Type B pancreatic cell (in vitro differentiated cells): ENCODE results near the gene IGF2. TPM values are rescaled to one million over a fixed set of nuclear protein-coding genes. Genes with fewer than 3 reads are reported as not detected.
"Not testable (repeated sequence)": the region's sequence is repeated elsewhere in the genome, so short reads cannot be mapped to it uniquely, and the experiment has no call there.

Source experiments
- DNase-seq: peaks from one replicate; pipeline ENCODE4 v3.0.0; 2021; ENCODE audit warnings: mixed read lengths; ENCODE audit not compliant: unreplicated experiment; ENCODE audit errors: extremely low spot score
- H3K27ac Mint-ChIP-seq: 2 replicates; pipeline ENCODE4 v1.8.0; 2021; ENCODE audit warnings: mild to moderate bottlenecking, mixed read lengths
- H3K27me3 Mint-ChIP-seq: 2 replicates; pipeline ENCODE4 v1.8.0; 2021; ENCODE audit warnings: mixed read lengths
- H3K36me3 Mint-ChIP-seq: 2 replicates; pipeline ENCODE4 v1.8.0; 2021; ENCODE audit warnings: mixed read lengths
- H3K4me1 Mint-ChIP-seq: one replicate; pipeline ENCODE4 v1.8.0; 2021; ENCODE audit warnings: mixed read lengths; ENCODE audit not compliant: unreplicated experiment
- H3K4me3 Mint-ChIP-seq: 2 replicates; pipeline ENCODE4 v1.8.0; 2021; ENCODE audit warnings: mild to moderate bottlenecking, mixed read lengths
- H3K9me3 Mint-ChIP-seq: 2 replicates; pipeline ENCODE4 v1.8.0; 2021; ENCODE audit warnings: mixed read lengths
- CTCF ChIP-seq: fragments of 200-600 bp; sonication (generic); conservative IDR thresholded peaks from 2 replicates; pipeline ENCODE4 v1.5.0; 2021; ENCODE audit warnings: antibody characterized with exemption, mild to moderate bottlenecking
- total RNA-seq: library from RNA; stranded (reverse); gene quantifications from 2 replicates; pipeline ENCODE4 v1.2.1, GENCODE V29; 2021; ENCODE audit warnings: low replicate concordance

IGF2 gene
- total RNA-seq, 1 donor from 2014 or later = 2,350 TPM

- H3K4me1 Mint-ChIP-seq = peaks cover 8% of the 10 kb centered on the region
- TF ChIP-seq CTCF = no peak
- no peaks in the 10 kb centered on the region for H3K9me3 Mint-ChIP-seq
- H3K27ac Mint-ChIP-seq = peak overlapping the region; percentile 82
- peaks cover 14% of the 10 kb centered on the region for H3K36me3 Mint-ChIP-seq
- peak overlapping the region; percentile 39 for H3K4me3 Mint-ChIP-seq
- H3K27me3 Mint-ChIP-seq = peaks cover 22% of the 10 kb centered on the region
- DNase-seq = no peak
These were observed 9.9 kb downstream of the IGF2 start for GRCh38 chr11:2129308-2129698.

- Mint-ChIP-seq H3K4me1 (peaks cover 8% of the 10 kb centered on the region), H3K36me3 (peaks cover 14% of the 10 kb centered on the region), H3K4me3 (peak overlapping the region; percentile 39), H3K27me3 (peaks cover 22% of the 10 kb centered on the region), H3K27ac (peak overlapping the region; percentile 82), H3K9me3 (no peaks in the 10 kb centered on the region)
- no peak for DNase-seq
- no peak for TF ChIP-seq CTCF
These were observed 10.5 kb downstream of the IGF2 start for GRCh38 chr11:2128511-2129307.

- Mint-ChIP-seq H3K27me3 (peaks cover 20% of the 10 kb centered on the region), H3K27ac (no peak overlapping the region), H3K4me1 (peaks cover 8% of the 10 kb centered on the region), H3K36me3 (peaks cover 14% of the 10 kb centered on the region), H3K9me3 (no peaks in the 10 kb centered on the region), H3K4me3 (no peak overlapping the region)
- DNase-seq = no peak
- TF ChIP-seq CTCF = no peak
These were observed 11.1 kb downstream of the IGF2 start for GRCh38 chr11:2128130-2128510.

DNA sequence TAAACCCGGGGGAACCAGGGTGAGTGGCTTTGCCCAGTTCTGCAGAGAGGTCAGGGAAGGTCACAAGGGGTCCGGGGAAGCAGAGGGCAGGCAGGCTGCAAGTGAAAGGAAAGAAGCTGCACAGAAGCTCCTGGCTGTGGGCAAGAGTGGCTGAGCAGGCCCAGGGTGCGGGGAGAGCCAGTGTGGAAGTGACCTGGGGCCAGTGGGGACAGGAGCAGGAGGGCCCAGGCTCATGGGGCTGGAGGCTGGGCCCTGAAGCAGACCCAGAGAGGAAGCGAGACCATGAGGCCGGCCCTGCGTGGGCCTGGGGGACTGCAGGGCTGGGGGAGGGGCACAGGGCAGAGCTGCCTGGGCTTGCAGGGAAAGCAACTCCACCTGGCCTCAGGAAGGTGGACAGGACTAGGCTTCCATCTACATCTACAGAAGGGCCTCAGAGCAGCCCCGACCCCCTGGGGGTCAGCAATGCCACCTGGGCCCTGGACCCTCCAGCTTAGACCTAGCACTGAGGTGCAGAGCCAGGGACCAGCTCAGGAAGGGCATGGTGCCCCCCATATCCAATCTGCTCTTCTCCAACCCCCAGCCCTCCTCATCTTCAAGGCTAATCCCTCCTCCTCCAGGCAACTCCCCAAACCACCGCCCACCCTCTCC lies 11.6 kb downstream of the IGF2 start:
- Mint-ChIP-seq H3K27ac (no peak overlapping the region), H3K9me3 (no peaks in the 10 kb centered on the region), H3K36me3 (peaks cover 14% of the 10 kb centered on the region), H3K27me3 (peaks cover 18% of the 10 kb centered on the region), H3K4me1 (peaks cover 8% of the 10 kb centered on the region), H3K4me3 (no peak overlapping the region)
- DNase-seq = no peak
- no peak for TF ChIP-seq CTCF

- H3K27me3 Mint-ChIP-seq = peaks cover 12% of the 10 kb centered on the region
- peaks cover 8% of the 10 kb centered on the region for H3K36me3 Mint-ChIP-seq
- no peak for TF ChIP-seq CTCF
- no peaks in the 10 kb centered on the region for H3K9me3 Mint-ChIP-seq
- DNase-seq = no peak
- peaks cover 8% of the 10 kb centered on the region for H3K4me1 Mint-ChIP-seq
- H3K27ac Mint-ChIP-seq = no peak overlapping the region
- H3K4me3 Mint-ChIP-seq = no peak overlapping the region
These were observed 12.6 kb downstream of the IGF2 start for GRCh38 chr11:2126520-2127085.

- H3K27me3 Mint-ChIP-seq, DNase-seq, H3K9me3 Mint-ChIP-seq, H3K4me1 Mint-ChIP-seq, H3K36me3 Mint-ChIP-seq, H3K27ac Mint-ChIP-seq, H3K4me3 Mint-ChIP-seq: not testable (repeated sequence)
These were observed 14.3 kb downstream of the IGF2 start for GRCh38 chr11:2124736-2125484.
